Activated T-cell treated with anti-CD3 and anti-CD28 coated beads for 1 hour (primary cell): ENCODE measurements around the gene SLC35E3.
"Not testable (repeated sequence)": the region's sequence is repeated elsewhere in the genome, so short reads cannot be mapped to it uniquely, and the experiment has no call there.

Source experiments
- DNase-seq: peaks from one replicate; pipeline ENCODE4 v3.0.0-alpha.2; 2020; ENCODE audit warnings: low read depth

Gene SLC35E3

DNA sequence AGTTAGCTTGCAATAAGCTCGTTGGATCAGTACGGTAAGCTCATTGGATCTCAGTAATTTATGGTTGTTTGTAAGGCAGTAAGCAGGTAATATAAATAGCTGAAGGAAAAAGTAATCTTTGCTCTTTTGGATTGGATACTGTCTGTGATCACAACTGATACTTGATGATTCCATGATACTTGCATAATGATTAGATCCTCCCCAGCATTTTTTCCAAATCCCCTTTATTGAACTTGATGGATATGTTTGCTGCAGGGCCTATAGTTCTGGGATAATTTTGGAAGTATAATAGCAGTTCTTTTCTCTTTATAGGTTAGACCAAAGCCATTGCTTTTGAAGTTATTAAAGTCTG lies 67.2 kb downstream of the SLC35E3 start:
- no peak for DNase-seq

DNA sequence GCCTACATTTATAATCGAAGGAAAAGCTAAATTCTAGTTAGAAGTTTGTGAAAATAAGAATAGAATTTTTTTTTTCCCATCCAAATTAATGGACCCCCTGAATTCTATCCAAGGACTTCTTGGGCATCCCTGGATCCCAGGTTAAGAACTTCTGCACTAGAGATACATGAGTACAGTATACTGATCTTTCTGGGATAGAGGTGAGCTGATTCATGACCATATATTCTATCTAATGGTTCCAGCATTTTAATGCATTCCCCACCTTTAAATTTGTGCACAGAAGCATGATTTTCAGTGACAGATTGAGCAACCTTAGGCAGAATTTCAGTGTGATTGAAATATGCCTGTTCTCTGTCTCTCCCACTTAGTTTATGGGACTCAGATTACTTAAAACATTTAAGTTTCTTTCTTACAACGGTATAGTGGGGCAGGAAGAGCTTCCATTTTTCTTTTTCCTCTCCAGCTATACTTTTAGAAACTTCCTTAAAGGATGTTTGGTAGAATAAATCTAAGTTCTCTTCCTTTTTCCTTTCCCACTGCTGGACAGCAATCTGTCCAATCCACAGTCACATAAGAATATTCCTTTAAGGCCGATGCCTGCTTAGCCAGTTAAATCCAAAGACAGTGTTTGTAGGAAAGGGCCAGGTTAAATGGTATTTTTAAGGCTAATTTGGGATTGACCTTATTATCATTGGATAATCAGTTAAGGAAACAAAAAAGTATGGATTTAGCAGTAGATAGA lies 68.7 kb downstream of the SLC35E3 start:
- no peak for DNase-seq

- no peak for DNase-seq
These were observed 69.4 kb downstream of the SLC35E3 start for GRCh38 chr12:68815232-68815927.

- no peak for DNase-seq
These were observed 70.2 kb downstream of the SLC35E3 start for GRCh38 chr12:68815928-68816800.

DNA sequence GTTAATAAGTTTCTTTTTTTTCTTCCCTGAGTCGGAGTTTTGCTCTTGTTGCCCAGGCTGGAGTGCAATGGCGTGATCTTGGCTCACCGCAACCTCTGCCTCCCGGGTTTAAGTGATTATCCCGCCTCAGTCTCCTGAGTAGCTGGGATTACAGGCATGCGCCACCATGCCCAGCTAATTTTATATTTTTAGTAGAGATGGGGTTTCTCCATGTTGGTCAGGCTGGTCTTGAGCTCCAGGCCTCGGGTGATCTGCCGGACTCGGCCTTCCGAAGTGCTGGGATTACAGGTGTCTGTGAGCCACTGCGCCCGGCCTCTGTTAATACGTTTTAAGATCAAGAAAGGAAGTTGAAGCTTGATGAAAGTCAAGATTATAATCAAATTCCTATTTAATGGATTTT lies 73.5 kb downstream of the SLC35E3 start:
- DNase-seq, result not testable (repeated sequence)

- no peak for DNase-seq
These were observed 75.6 kb downstream of the SLC35E3 start for GRCh38 chr12:68821357-68822188.

- no peak for DNase-seq
These were observed 77.7 kb downstream of the SLC35E3 start for GRCh38 chr12:68823696-68824095.

DNA sequence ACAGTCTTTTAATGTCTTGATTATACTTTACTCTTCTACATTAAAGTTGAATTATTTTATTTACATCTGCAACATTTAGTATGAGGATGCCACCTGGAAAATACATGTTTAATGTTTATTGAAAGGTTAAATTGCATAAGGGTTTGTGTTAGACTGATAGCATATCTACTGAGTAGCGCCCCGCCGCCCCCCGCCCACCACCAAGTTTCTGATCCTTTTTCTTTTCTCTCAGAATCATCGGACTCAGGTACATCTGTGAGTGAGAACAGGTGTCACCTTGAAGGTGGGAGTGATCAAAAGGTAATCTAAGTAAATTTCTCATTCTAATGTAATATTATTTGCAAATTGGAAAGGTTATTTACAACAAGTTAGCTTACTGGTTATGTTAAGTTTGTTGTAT lies 78.2 kb downstream of the SLC35E3 start:
- no peak for DNase-seq

DNA sequence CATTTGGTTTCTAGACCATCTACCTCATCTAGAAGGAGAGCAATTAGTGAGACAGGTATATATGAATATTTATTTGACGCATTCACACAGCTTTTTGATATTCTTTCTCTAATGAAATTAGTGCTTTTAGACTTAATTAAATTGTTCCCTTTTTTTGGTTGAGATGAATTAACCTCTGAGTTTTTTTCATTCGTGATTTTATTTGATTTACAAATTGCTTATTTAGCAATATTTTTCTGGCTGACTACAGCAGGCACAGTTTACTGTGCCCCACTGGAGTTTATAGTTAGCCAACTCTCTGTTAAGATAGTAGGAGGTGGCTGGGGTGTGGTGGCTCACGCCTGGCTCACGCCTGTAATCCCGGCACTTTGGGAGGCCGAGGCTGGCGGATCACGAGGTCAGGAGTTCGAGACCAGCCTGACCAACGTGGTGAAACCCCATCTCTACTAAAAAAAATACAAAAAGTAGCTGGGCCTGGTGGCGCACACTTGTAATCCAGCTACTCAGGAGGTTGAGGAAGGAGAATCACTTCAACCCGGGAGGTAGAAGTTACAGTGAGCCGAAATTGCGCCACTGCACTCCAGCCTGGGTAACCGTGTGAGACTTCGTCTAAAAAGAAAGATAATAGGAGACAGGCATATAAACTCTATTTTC lies 78.7 kb downstream of the SLC35E3 start:
- DNase-seq, result no peak

DNA sequence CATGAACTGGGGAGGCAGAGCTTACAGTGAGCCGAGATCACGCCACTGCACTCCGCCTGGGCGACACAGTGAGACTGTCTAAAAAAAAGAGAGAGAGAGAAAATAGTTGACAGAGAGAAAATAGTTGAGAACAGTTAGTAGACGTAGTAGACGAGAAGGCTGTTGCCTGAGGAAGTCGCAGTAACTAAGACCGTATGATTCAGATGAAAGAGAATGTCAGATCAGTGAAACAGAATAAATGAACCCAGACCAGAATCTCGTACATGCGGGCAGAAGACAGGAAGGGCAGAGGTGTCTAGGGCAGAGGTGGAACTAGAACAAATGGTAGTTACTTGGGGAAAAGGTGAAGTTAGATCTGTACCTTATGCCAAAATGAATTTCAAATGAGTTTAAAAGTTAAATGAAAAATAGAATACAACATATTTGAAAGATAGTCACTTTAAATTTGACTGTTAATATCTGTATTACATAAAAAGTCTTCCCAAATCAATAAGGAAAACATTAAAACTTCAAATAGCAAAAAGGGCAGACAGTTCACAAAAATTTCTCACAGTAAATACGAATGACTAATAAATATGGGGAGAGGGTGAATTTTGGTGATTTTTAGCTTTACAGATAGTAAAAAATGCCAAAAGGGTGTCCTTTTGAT lies 79.7 kb downstream of the SLC35E3 start:
- no peak for DNase-seq

- DNase-seq, result no peak
These were observed 82.1 kb downstream of the SLC35E3 start for GRCh38 chr12:68827895-68828671.

- DNase-seq, result no peak
These were observed 82.7 kb downstream of the SLC35E3 start for GRCh38 chr12:68828672-68829068.
